GM23248 (cell line): ENCODE measurements around the gene SLCO1B3.

Experiments
- EZH2 ChIP-seq: fragments of 200-600 bp; sonication (generic); IDR thresholded peaks from 2 replicates; pipeline ENCODE4 v1.6.1; 2018; ENCODE audit warnings: antibody characterized with exemption, mild to moderate bottlenecking; ENCODE audit not compliant: insufficient read depth, poor library complexity, severe bottlenecking
- EZH2phosphoT487 ChIP-seq: fragments of 200-600 bp; sonication (generic); IDR thresholded peaks from 2 replicates; pipeline ENCODE4 v1.6.1; 2018; ENCODE audit warnings: antibody characterized with exemption, moderate library complexity, mild to moderate bottlenecking, low read depth; ENCODE audit not compliant: insufficient read depth

DNA sequence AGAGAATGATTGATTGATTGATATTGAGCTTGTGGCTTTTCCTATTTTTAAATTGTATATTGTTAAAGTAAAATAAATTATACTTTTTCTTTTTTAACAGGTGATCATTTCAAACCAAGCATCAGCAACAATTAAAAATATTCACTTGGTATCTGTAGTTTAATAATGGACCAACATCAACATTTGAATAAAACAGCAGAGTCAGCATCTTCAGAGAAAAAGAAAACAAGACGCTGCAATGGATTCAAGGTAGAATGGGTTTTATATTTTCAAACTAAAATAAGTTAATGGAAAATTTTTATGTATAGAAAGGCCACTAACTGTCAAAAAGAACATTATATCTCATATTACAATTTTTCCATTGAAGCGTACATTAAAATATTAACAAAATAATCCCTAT lies 5.1 kb downstream of the SLCO1B3 start:
- TF ChIP-seq EZH2phosphoT487 (no peak), EZH2 (no peak)
